Gastroesophageal sphincter (tissue), 4 donors: ENCODE results near the gene MRPS12. TPM values are rescaled to one million over a fixed set of nuclear protein-coding genes. Genes with fewer than 3 reads are reported as not detected.

Experiments
- ATAC-seq: fragments of 150-250 bp; one replicate; pipeline ENCODE4 v1.9.1; 2016; ENCODE audit warnings: mild to moderate bottlenecking, moderate library complexity
- H3K27ac ChIP-seq, 4 donors: fragments of 200-600 bp; sonication (generic) in 3 of 4; 1 replicate in 3 of 4; 2 replicates in 1 of 4; pipeline ENCODE4 v1.5.1; 2016 to 2019
- H3K27me3 ChIP-seq: fragments of 200-600 bp; sonication (generic); one replicate; pipeline ENCODE4 v1.5.1; 2019
- H3K36me3 ChIP-seq, 2 donors: fragments of 200-600 bp; sonication (generic); one replicate each; pipeline ENCODE4 v1.5.1; 2019; ENCODE audit warnings: control low read depth in 1 of 2
- H3K4me1 ChIP-seq, 3 donors: fragments of 200-600 bp; sonication (generic); 1 replicate in 2 of 3; 2 replicates in 1 of 3; pipeline ENCODE4 v1.5.1; 2016 to 2019; ENCODE audit warnings: control low read depth in 2 of 3
- H3K4me3 ChIP-seq, 2 donors: fragments of 200-600 bp; sonication (generic); one replicate each; pipeline ENCODE4 v1.5.1; 2019; ENCODE audit warnings: mild to moderate bottlenecking in 1 of 2, moderate library complexity in 1 of 2
- H3K9me3 ChIP-seq, 3 donors: fragments of 200-600 bp; sonication (generic); one replicate each; pipeline ENCODE4 v1.5.1; 2017 to 2019; ENCODE audit warnings: control low read depth in 2 of 3
- CTCF ChIP-seq, 4 experiments: fragments of 200-600 bp in 2 of 4; fragments of 450-650 bp in 2 of 4; sonication (generic) in 1 of 4; IDR thresholded peaks; one replicate each; pipeline ENCODE4 v1.5.1; 2017 to 2019; ENCODE audit warnings: antibody characterized with exemption in 4 of 4, mild to moderate bottlenecking in 2 of 4, moderate library complexity in 2 of 4
- EP300 ChIP-seq: sonication (generic); formaldehyde crosslinking; IDR thresholded peaks from one replicate; pipeline ENCODE4 v1.6.1; 2017; ENCODE audit warnings: antibody characterized with exemption, mild to moderate bottlenecking
- POLR2A ChIP-seq, 2 donors: fragments of 450-650 bp; IDR thresholded peaks; one replicate each; pipeline ENCODE4 v1.6.1; 2017; ENCODE audit warnings: antibody characterized with exemption in 2 of 2, mild to moderate bottlenecking in 2 of 2, moderate library complexity in 1 of 2
- POLR2AphosphoS5 ChIP-seq: sonication (generic); formaldehyde crosslinking; IDR thresholded peaks from one replicate; pipeline ENCODE4 v1.6.1; 2017; ENCODE audit warnings: antibody characterized with exemption
- WGBS, 2 donors: methylation state at CpG; one replicate each; pipeline ENCODE4 v1.1.5; 2018; ENCODE audit warnings: low coverage in 1 of 2; 5-methylcytosine and 5-hydroxymethylcytosine counted together
- total RNA-seq, 4 donors: library from RNA; depleted of rRNA; stranded (reverse); fragments of >200 nt; gene quantifications; one replicate each; pipeline ENCODE4 v1.1.0, GENCODE V29; 2016

Gene MRPS12
- total RNA-seq, 4 donors from 2014 or later: 19.8 to 25.3 (median 23.0) TPM

DNA sequence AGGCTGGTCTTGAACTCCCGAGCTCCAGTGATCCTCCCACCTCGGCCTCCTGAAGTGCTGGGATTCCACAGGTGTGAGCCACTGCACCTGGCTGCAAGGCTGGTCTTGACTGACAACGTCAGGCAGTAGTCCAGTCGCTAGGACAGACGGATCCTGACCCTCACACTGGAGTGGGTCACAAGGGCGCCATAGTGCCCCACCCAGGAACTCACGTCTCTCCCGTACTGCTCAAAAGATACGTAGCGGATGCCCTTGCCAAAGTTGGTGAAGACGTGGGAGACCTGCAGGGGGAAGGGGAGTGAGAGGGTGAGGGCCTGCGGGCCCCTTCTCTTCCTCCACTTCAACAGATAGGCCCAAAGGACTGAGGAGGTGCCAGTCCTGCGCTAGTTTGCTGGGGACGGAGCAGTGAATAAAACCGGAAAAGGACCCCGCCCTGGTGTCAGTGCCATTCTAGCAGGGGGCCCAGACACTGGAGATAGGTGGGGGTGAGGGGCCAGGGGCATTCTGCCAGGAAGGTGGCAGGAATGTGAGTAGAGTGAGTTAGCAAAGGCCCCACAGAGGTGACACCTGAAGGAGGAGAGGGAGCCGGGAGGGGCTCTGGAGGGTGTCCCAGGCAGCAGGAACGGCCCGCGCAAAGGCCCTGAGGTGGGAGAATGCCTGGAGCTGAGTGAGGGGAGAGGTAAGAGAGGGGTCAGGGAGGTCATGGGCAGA, 11.9 kb downstream of the MRPS12 start:
- Histone ChIP-seq H3K27ac (no peak overlapping the region), H3K9me3 (no peaks in the 10 kb centered on the region), H3K27me3 (no peaks in the 10 kb centered on the region), H3K4me3 (no peak overlapping the region), H3K36me3 (peaks cover 0 to 32% of the 10 kb centered on the region in 2 donors), H3K4me1 (no peaks in the 10 kb centered on the region)
- TF ChIP-seq EP300 (no peak), CTCF (IDR thresholded peaks at IDR 0.05) (no peak), POLR2A (IDR thresholded peaks at IDR 0.05) (no peak), POLR2AphosphoS5 (no peak)
- WGBS, 2 donors: 73 to 83% methylated on average over 8 to 12 of the region's 20 CpGs
- ATAC-seq: no peak

DNA sequence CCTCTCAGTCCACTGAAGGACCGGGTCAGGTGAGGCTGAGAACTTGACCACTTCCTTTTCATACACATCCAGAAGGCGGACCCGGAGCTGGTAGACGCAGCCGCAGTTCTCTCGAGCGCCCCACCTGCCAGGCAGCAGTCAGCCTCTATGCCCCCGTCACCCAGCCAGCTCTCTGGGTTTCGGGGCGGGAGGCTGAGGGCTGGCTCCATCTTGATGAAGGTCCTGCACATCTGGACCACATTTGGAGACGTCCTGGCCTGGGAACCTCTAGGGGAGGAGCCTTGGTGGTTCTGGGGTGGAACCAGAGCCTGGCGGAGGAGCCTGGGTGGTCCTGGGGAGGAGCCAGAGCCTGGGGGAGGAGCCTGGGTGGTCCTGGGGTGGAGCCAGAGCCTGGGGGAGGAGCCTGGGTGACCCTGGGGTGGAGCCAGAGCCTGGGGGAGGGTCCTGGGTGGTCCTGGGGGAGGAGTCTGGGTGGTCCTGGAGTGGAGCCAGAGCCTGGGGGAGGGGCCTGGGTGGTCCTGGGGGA, 14.3 kb downstream of the MRPS12 start:
- no peak overlapping the region for H3K27ac ChIP-seq
- no peaks in the 10 kb centered on the region for H3K9me3 ChIP-seq
- H3K4me1 ChIP-seq: peaks cover 0 to 7% (median 3%) of the 10 kb centered on the region in 3 donors
- peaks cover 0 to 33% of the 10 kb centered on the region in 2 donors for H3K36me3 ChIP-seq
- TF ChIP-seq POLR2A (IDR thresholded peaks at IDR 0.05): no peak
- no peak for TF ChIP-seq POLR2AphosphoS5
- no peak for TF ChIP-seq EP300
- TF ChIP-seq CTCF (IDR thresholded peaks at IDR 0.05): no peak
- no peaks in the 10 kb centered on the region for H3K27me3 ChIP-seq
- no peak for ATAC-seq
- whole genome bisulfite sequencing, 2 donors: 93% methylated on average over 2 of the region's 12 CpGs; no CpG with 5 or more reads in 1 of the 2 donors
- H3K4me3 ChIP-seq: no peak overlapping the region

GRCh38 chr19:38945562-38946228, 15.0 kb downstream of the MRPS12 start:
- ATAC-seq: no peak
- WGBS, 2 donors: 93 to 100% methylated on average over 1 to 2 of the region's 3 CpGs
- TF ChIP-seq POLR2AphosphoS5 (no peak), POLR2A (IDR thresholded peaks at IDR 0.05) (no peak), CTCF (IDR thresholded peaks at IDR 0.05) (no peak), EP300 (no peak)

GRCh38 chr19:38946229-38947010, 15.7 kb downstream of the MRPS12 start:
- Histone ChIP-seq H3K36me3 (peaks cover 0 to 33% of the 10 kb centered on the region in 2 donors), H3K4me1 (peaks cover 0 to 15% (median 7%) of the 10 kb centered on the region in 3 donors), H3K27me3 (no peaks in the 10 kb centered on the region), H3K4me3 (no peak overlapping the region), H3K9me3 (no peaks in the 10 kb centered on the region), H3K27ac (no peak overlapping the region)
- no peak for ATAC-seq
- TF ChIP-seq POLR2AphosphoS5 (no peak), POLR2A (IDR thresholded peaks at IDR 0.05) (no peak), EP300 (no peak), CTCF (IDR thresholded peaks at IDR 0.05) (no peak)
- WGBS, 2 donors: 76 to 81% methylated on average over 3 of the region's 11 CpGs

More at GRCh38 chr19:38945562-38946228, 15.0 kb downstream of the MRPS12 start:
- Histone ChIP-seq H3K4me3 (no peak overlapping the region), H3K4me1 (peaks cover 0 to 14% (median 7%) of the 10 kb centered on the region in 3 donors), H3K9me3 (no peaks in the 10 kb centered on the region), H3K36me3 (peaks cover 0 to 33% of the 10 kb centered on the region in 2 donors), H3K27ac (no peak overlapping the region), H3K27me3 (no peaks in the 10 kb centered on the region)
